ENCODE data around the gene HTRA1.

The HTRA1 gene
- long read RNA-seq, donor 1, transcript HTRA1-202 (6 exons, 1,214 nt) = minor isoform, 6 of 63 reads
- long read RNA-seq, donor 1, transcript HTRA1-201 (9 exons, 2,120 nt) = major isoform, 57 of 63 reads
- long read RNA-seq, donor 1, partial matches to known transcripts = 0 of 63 reads
- long read RNA-seq, donor 1, other reads (novel, unspliced or antisense) = 0 of 63 reads
- long read RNA-seq, donor 2, transcript HTRA1-201 (9 exons, 2,120 nt) = major isoform, 42 of 46 reads
- long read RNA-seq, donor 2, partial matches to known transcripts = 0 of 46 reads
- long read RNA-seq, donor 2, other reads (novel, unspliced or antisense) = 0 of 46 reads
- long read RNA-seq, donor 3, transcript HTRA1-201 (9 exons, 2,120 nt) = major isoform, 31 of 34 reads
- long read RNA-seq, donor 3, partial matches to known transcripts = 0 of 34 reads
- long read RNA-seq, donor 3, other reads (novel, unspliced or antisense) = 0 of 34 reads
- long read RNA-seq, donor 4, transcript HTRA1-201 (9 exons, 2,120 nt) = major isoform, 45 of 97 reads
- long read RNA-seq, donor 4, transcript HTRA1-202 (6 exons, 1,214 nt) = minor isoform, 6 of 97 reads
- long read RNA-seq, donor 4, partial matches to known transcripts = 46 of 97 reads
- long read RNA-seq, donor 4, other reads (novel, unspliced or antisense) = 0 of 97 reads
- long read RNA-seq, donor 5, transcript HTRA1-202 (6 exons, 1,214 nt) = minor isoform, 5 of 62 reads
- long read RNA-seq, donor 5, transcript HTRA1-201 (9 exons, 2,120 nt) = major isoform, 51 of 62 reads
- long read RNA-seq, donor 5, partial matches to known transcripts = 0 of 62 reads
- long read RNA-seq, donor 5, other reads (novel, unspliced or antisense) = 6 of 62 reads
- long read RNA-seq, donor 6, transcript HTRA1-201 (9 exons, 2,120 nt) = major isoform, 63 of 131 reads
- long read RNA-seq, donor 6, transcript HTRA1-202 (6 exons, 1,214 nt) = minor isoform, 11 of 131 reads
- long read RNA-seq, donor 6, partial matches to known transcripts = 57 of 131 reads
- long read RNA-seq, donor 6, other reads (novel, unspliced or antisense) = 0 of 131 reads
- long read RNA-seq, donor 7, transcript HTRA1-201 (9 exons, 2,120 nt) = major isoform, 80 of 89 reads
- long read RNA-seq, donor 7, partial matches to known transcripts = 6 of 89 reads
- long read RNA-seq, donor 7, other reads (novel, unspliced or antisense) = 0 of 89 reads
- long read RNA-seq, donor 8, transcript HTRA1-201 (9 exons, 2,120 nt) = major isoform, 39 of 50 reads
- long read RNA-seq, donor 8, transcript HTRA1-202 (6 exons, 1,214 nt) = minor isoform, 6 of 50 reads
- long read RNA-seq, donor 8, partial matches to known transcripts = 5 of 50 reads
- long read RNA-seq, donor 8, other reads (novel, unspliced or antisense) = 0 of 50 reads

DNA sequence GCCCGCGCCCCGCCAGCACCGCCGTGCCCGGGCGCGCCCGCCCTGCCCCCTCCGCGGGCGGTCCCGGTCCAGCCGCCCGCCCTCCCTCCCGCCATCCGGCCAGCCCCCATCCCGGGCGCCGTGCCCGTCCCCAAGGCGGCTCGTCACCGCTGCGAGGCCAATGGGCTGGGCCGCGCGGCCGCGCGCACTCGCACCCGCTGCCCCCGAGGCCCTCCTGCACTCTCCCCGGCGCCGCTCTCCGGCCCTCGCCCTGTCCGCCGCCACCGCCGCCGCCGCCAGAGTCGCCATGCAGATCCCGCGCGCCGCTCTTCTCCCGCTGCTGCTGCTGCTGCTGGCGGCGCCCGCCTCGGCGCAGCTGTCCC is at the start of gene HTRA1:
Gene HTRA1, plus strand, starts transcription at position 187 of the 362 bp plus-strand sequence. Its CDS starts 100 bp downstream, at position 287.
- peak; percentile 27 for DNase-seq

- no peak for DNase-seq
Observed at GRCh38 chr10:122413327-122413726, 48.0 kb upstream of the HTRA1 start.

GRCh38 chr10:122417667-122418066 is 43.7 kb upstream of the HTRA1 start:
- DNase-seq = no peak

GRCh38 chr10:122419016-122419415 is 42.3 kb upstream of the HTRA1 start:
- DNase-seq = no peak

GRCh38 chr10:122419876-122420623 is 41.3 kb upstream of the HTRA1 start:
- DNase-seq = no peak

GRCh38 chr10:122420624-122421007 is 40.7 kb upstream of the HTRA1 start:
- DNase-seq = no peak

GRCh38 chr10:122421054-122421625 is 40.2 kb upstream of the HTRA1 start:
- no peak for DNase-seq

- DNase-seq = no peak
Observed at GRCh38 chr10:122421742-122422141, 39.6 kb upstream of the HTRA1 start.

DNA sequence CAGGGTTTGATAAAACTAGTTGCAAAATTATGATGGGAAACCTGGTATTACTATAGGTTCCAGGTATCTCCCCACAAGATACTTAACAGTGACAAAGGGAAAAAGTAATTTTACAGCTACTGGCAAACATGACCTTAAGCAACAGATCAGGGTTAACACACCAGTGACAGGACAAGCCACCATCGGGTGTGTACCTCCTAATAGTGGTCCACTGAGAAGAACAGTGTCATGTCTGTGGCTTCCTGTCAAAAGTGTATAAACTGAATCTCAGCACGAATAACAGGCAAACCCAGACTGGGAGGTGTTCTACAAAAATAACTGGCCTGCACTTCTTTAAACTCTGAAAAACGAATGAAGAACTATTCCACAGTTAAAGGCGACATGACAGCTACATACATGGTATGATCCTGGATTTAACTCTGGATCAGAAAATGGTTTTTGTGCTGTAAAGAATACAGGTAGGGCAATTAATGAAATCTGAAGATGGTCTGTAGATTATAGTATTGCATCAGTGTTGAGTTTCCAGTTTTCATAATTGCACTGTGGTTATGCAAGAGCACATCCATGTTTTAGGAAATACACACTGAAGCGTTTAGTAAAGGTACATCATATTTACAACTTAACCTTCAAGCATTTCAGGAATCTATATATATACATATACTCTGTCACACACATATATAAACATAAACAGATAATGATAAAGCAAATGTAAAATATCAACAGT is 38.9 kb upstream of the HTRA1 start:
- no peak for DNase-seq

DNA sequence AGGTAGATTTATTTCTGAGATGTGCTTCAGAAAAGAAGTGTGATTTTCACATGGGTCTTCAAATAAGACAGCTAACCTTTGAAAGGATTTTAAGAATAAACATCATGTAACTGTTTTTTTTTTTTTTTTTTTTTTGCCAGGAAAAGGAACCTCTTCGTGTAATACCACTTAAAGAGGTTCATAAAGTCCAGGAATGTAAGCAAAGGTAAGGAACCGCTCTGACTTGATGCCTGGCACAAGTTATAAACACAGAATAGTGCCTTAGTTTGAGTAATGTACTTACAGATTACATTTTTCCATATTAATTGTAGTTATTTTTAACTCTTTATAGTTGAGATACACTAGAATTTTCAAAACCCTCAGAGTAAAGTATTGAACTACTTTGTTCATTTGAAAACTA is 37.3 kb upstream of the HTRA1 start:
- no peak for DNase-seq

- DNase-seq = no peak
Observed at GRCh38 chr10:122426829-122427228, 34.5 kb upstream of the HTRA1 start.

GRCh38 chr10:122427280-122427679 is 34.1 kb upstream of the HTRA1 start:
- DNase-seq = no peak

GRCh38 chr10:122435212-122435827 is 26.0 kb upstream of the HTRA1 start:
- DNase-seq = no peak

DNA sequence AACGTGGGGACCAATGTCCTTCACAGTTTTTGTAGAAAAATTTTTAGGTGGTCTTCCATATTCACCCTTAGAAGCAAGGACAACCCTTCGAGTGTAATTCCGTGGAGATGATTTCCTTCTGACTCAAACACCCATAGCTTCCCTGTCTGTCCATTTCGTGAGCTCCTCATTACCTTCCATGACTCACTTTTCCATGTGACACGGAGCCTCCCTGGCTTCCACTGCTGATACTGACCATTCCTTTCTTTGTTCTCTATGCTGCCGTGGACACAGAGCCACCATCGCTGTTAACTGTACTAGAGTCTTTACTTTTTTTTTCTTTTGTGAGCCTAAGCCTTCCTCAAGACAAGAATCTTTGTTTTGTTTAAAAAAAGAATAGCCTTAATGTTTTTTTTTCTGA is 19.4 kb upstream of the HTRA1 start:
- DNase-seq = no peak

GRCh38 chr10:122445469-122445868 is 15.9 kb upstream of the HTRA1 start:
- no peak for DNase-seq

DNA sequence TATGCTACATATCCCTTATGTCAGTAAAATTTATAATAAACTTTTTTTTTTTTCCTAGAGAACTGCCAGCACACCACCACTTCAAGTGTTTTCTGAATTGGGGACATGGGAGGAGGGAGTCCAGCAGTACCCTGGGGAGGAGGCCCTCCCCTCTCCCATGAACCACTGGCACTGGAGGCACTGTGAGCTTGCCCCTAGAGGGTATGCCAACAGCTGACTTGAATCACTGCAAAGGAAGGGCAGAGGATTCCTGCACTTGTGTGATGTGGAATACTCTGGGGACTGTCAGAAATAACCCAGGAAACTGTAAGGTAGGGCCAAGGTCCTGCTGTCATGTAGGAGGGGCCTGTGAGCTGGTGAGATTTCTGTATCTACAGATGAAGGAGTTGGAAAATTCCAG is 15.4 kb upstream of the HTRA1 start:
- DNase-seq = no peak

DNA sequence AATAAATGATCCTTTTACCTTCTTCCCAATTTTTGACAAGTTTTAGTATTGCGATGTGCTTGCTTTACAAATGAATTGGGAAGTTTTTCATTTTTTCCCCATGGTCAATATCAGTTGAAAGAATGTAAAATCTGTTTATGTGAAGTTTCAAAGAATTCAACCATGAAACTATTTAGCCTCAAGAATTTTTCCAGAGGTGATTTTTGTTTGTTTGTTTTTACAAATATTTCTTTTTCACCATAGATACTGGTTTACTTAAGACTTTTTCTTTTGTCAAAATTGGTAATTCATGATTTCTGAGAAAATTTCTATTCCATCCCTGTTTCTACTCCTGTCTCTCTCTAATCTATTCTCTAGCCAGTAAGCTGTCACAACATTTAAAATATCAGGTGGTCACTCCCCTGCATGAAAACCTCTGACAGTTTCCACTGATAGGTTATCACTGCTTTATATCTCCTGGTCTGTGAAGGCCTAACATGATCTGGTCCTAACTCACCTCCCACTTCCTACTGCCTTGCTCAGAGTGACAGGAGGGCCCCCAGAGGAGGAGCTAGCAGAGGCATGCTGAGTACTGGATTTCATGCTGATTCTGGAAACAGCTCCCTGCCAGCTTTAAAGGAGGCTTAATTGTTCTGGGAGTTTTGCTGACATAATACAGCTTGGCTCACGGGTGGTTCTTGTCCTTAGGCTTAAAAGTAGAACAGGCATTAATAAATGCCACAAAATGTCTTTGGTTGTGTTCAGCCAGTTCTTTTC is 14.5 kb upstream of the HTRA1 start:
- DNase-seq = no peak

DNA sequence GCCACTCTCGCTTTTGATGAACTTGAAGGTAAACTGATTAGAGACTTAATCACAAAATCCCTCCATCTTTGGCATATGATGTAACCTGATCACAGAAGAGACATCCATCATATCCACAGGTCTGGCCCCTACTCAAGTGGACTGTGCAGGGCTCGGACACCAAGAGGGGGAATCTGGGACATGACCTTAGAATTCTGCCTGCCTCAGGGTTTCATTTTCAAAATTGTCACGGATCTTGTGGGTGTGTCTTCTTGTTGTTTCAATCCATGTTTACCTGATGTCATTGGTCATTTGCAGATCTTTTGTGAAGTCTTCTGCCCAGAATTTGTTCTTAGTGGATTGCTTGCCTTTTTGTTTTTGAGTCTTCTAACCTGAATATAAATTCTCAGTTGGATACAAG is 12.8 kb upstream of the HTRA1 start:
- no peak for DNase-seq

GRCh38 chr10:122449153-122449552 is 12.2 kb upstream of the HTRA1 start:
- DNase-seq = no peak

All from right kidney (tissue), 9 donors.